HEK293 (cell line): Measurements from ENCODE around the gene SPRY4.
A peak's percentile ranks its signal among the peaks of the same experiment; 100 is the strongest.

Source experiments
- BCL6B ChIP-seq: fragments of 450-650 bp; formaldehyde crosslinking; IDR thresholded peaks from 2 replicates; pipeline ENCODE4 v1.5.1; 2017; ENCODE audit warnings: missing biosample characterization, missing genetic modification characterization
- CTCF ChIP-seq: fragments of 450-650 bp; formaldehyde crosslinking; IDR thresholded peaks from 2 replicates; pipeline ENCODE4 v1.5.1; 2016; ENCODE audit warnings: missing biosample characterization, missing genetic modification characterization
- GLIS1 ChIP-seq: fragments of 450-650 bp; formaldehyde crosslinking; IDR thresholded peaks from 2 replicates; pipeline ENCODE4 v1.5.1; 2016; ENCODE audit warnings: missing biosample characterization, missing genetic modification characterization
- IKZF3 ChIP-seq: fragments of 450-650 bp; IDR thresholded peaks from 2 replicates; pipeline ENCODE4 v1.5.0; 2018; ENCODE audit warnings: missing biosample characterization, mild to moderate bottlenecking, missing genetic modification characterization, moderate library complexity
- MZF1 ChIP-seq: fragments of 450-650 bp; formaldehyde crosslinking; IDR thresholded peaks from 2 replicates; pipeline ENCODE4 v1.5.1; 2017; ENCODE audit warnings: missing biosample characterization, missing genetic modification characterization, borderline replicate concordance
- REST ChIP-seq: fragments of 450-650 bp; formaldehyde crosslinking; IDR thresholded peaks from 2 replicates; pipeline ENCODE4 v1.5.1; 2016; ENCODE audit warnings: missing biosample characterization, missing genetic modification characterization
- SP2 ChIP-seq: fragments of 450-650 bp; formaldehyde crosslinking; IDR thresholded peaks from 2 replicates; pipeline ENCODE4 v1.5.1; 2016; ENCODE audit warnings: missing biosample characterization, missing genetic modification characterization
- ZBTB1 ChIP-seq: fragments of 450-650 bp; formaldehyde crosslinking; IDR thresholded peaks from 2 replicates; pipeline ENCODE4 v1.5.1; 2016; ENCODE audit warnings: missing biosample characterization, missing genetic modification characterization
- ZBTB8A ChIP-seq: fragments of 450-650 bp; formaldehyde crosslinking; IDR thresholded peaks from 2 replicates; pipeline ENCODE4 v1.5.1; 2016; ENCODE audit warnings: missing biosample characterization, missing genetic modification characterization
- ZNF112 ChIP-seq: fragments of 450-650 bp; formaldehyde crosslinking; IDR thresholded peaks from 2 replicates; pipeline ENCODE4 v1.5.0; 2017; ENCODE audit warnings: missing biosample characterization, missing genetic modification characterization
- ZNF133 ChIP-seq: fragments of 450-650 bp; formaldehyde crosslinking; IDR thresholded peaks from 2 replicates; pipeline ENCODE4 v1.5.1; 2016; ENCODE audit warnings: missing biosample characterization, missing genetic modification characterization
- ZNF174 ChIP-seq: fragments of 450-650 bp; formaldehyde crosslinking; IDR thresholded peaks from 2 replicates; pipeline ENCODE4 v1.5.0; 2017; ENCODE audit warnings: missing biosample characterization, mild to moderate bottlenecking, missing genetic modification characterization
- ZNF175 ChIP-seq: fragments of 450-650 bp; formaldehyde crosslinking; IDR thresholded peaks from 2 replicates; pipeline ENCODE4 v1.5.1; 2016; ENCODE audit warnings: missing biosample characterization, missing genetic modification characterization
- ZNF184 ChIP-seq: fragments of 450-650 bp; IDR thresholded peaks from 2 replicates; pipeline ENCODE4 v1.5.1; 2018; ENCODE audit warnings: missing biosample characterization, mild to moderate bottlenecking, missing genetic modification characterization
- ZNF221 ChIP-seq: fragments of 450-650 bp; formaldehyde crosslinking; IDR thresholded peaks from 2 replicates; pipeline ENCODE4 v1.5.1; 2017; ENCODE audit warnings: missing biosample characterization, missing genetic modification characterization, borderline replicate concordance
- ZNF274 ChIP-seq, 2 experiments: fragments of 200-500 bp in 1 of 2; fragments of 450-650 bp in 1 of 2; sonication (Bioruptor generic) in 1 of 2; formaldehyde crosslinking in 1 of 2; IDR thresholded peaks; 2 replicates each; pipeline versions ENCODE4 v1.5.1 to v1.6.1; 2014 to 2016; ENCODE audit warnings: borderline replicate concordance in 1 of 2, inconsistent platforms in 1 of 2, low read length in 1 of 2, missing biosample characterization in 1 of 2, missing genetic modification characterization in 1 of 2
- ZNF394 ChIP-seq: fragments of 450-650 bp; formaldehyde crosslinking; IDR thresholded peaks from 2 replicates; pipeline ENCODE4 v1.5.1; 2016; ENCODE audit warnings: missing biosample characterization, missing genetic modification characterization, mild to moderate bottlenecking, moderate library complexity, borderline replicate concordance
- ZNF398 ChIP-seq: fragments of 450-650 bp; formaldehyde crosslinking; IDR thresholded peaks from 2 replicates; pipeline ENCODE4 v1.5.1; 2017; ENCODE audit warnings: missing biosample characterization, missing genetic modification characterization
- ZNF416 ChIP-seq: fragments of 450-650 bp; formaldehyde crosslinking; IDR thresholded peaks from 2 replicates; pipeline ENCODE4 v1.5.1; 2016; ENCODE audit warnings: missing biosample characterization, missing genetic modification characterization
- ZNF488 ChIP-seq: fragments of 450-650 bp; formaldehyde crosslinking; IDR thresholded peaks from 2 replicates; pipeline ENCODE4 v1.5.1; 2016; ENCODE audit warnings: missing biosample characterization, missing genetic modification characterization
- ZNF544 ChIP-seq: fragments of 450-650 bp; formaldehyde crosslinking; IDR thresholded peaks from 2 replicates; pipeline ENCODE4 v1.5.0; 2017; ENCODE audit warnings: missing biosample characterization, missing genetic modification characterization
- ZNF548 ChIP-seq: fragments of 450-650 bp; formaldehyde crosslinking; IDR thresholded peaks from 2 replicates; pipeline ENCODE4 v1.5.1; 2016; ENCODE audit warnings: missing biosample characterization, missing genetic modification characterization
- ZNF571 ChIP-seq: fragments of 450-650 bp; formaldehyde crosslinking; IDR thresholded peaks from 2 replicates; pipeline ENCODE4 v1.5.0; 2017; ENCODE audit warnings: missing biosample characterization, missing genetic modification characterization
- ZNF692 ChIP-seq: fragments of 450-650 bp; formaldehyde crosslinking; IDR thresholded peaks from 2 replicates; pipeline ENCODE4 v1.5.1; 2016; ENCODE audit warnings: missing biosample characterization, missing genetic modification characterization
- ZNF704 ChIP-seq: fragments of 450-650 bp; formaldehyde crosslinking; IDR thresholded peaks from 2 replicates; pipeline ENCODE4 v1.5.1; 2016; ENCODE audit warnings: missing biosample characterization, missing genetic modification characterization
- ZNF792 ChIP-seq: fragments of 450-650 bp; formaldehyde crosslinking; IDR thresholded peaks from 2 replicates; pipeline ENCODE4 v1.5.1; 2016; ENCODE audit warnings: missing biosample characterization, missing genetic modification characterization
- ZSCAN23 ChIP-seq: fragments of 450-650 bp; formaldehyde crosslinking; IDR thresholded peaks from 2 replicates; pipeline ENCODE4 v1.5.1; 2016; ENCODE audit warnings: missing biosample characterization, missing genetic modification characterization

SPRY4 gene

GRCh38 chr5:142324871-142325724 lies at the start of gene SPRY4 (continued):
- TF ChIP-seq ZNF792: no peak
- TF ChIP-seq ZNF175: no peak
- TF ChIP-seq ZNF112: no peak
- TF ChIP-seq ZBTB1: no peak
- no peak for TF ChIP-seq ZNF544
- TF ChIP-seq ZNF184 (tag by site-specific recombination): no peak
- no peak for TF ChIP-seq ZNF571
- peak; percentile 81; the same call in 1 of the 2 replicates for TF ChIP-seq CTCF (tag by site-specific recombination)
- peak; percentile 83 for TF ChIP-seq SP2 (tag by site-specific recombination)
- TF ChIP-seq GLIS1: peak; percentile 13; the same call in 1 of the 2 replicates
- TF ChIP-seq ZNF394 (tag by site-specific recombination): peak; percentile 46; the same call in 1 of the 2 replicates
- TF ChIP-seq ZNF548 (tag by site-specific recombination): no peak
- no peak for TF ChIP-seq MZF1
- no peak for TF ChIP-seq BCL6B (tag by site-specific recombination)
- no peak; the same call in 1 of the 2 replicates for TF ChIP-seq IKZF3 (tag by site-specific recombination)
- no peak for TF ChIP-seq ZNF174 (tag by site-specific recombination)
- no peak for TF ChIP-seq ZNF704 (tag by site-specific recombination)
- peak; percentile 87 for TF ChIP-seq ZNF692 (tag by site-specific recombination)
- no peak for TF ChIP-seq ZNF416 (tag by site-specific recombination)
- no peak for TF ChIP-seq ZNF488 (tag by site-specific recombination)
- no peak for TF ChIP-seq REST (tag by site-specific recombination)
- TF ChIP-seq ZNF133 (tag by site-specific recombination): no peak
- no peak for TF ChIP-seq ZNF221 (tag by site-specific recombination)
- TF ChIP-seq ZSCAN23 (tag by site-specific recombination): peak; percentile 7; the same call in 1 of the 2 replicates
- TF ChIP-seq ZNF398 (tag by site-specific recombination): peak; percentile 72
- peak; percentile 32 for TF ChIP-seq ZBTB8A (tag by site-specific recombination)
- TF ChIP-seq ZNF274 (IDR thresholded peaks at IDR 0.05; ENCODE audit: low read length): no peak
- no peak for TF ChIP-seq ZNF274 (tag by site-specific recombination; IDR thresholded peaks at IDR 0.05; ENCODE audit: borderline replicate concordance)
